Dermis blood vessel endothelial cell (primary cell): ENCODE results near the gene TCN2. TPM values are rescaled to one million over a fixed set of nuclear protein-coding genes. Genes with fewer than 3 reads are reported as not detected.
"Not testable (repeated sequence)": the region's sequence is repeated elsewhere in the genome, so short reads cannot be mapped to it uniquely, and the experiment has no call there.

Experiments
- DNase-seq: peaks from one replicate; pipeline ENCODE4 v3.0.0; 2010
- total RNA-seq: library from RNA; depleted of rRNA; stranded (reverse); fragments of >200 nt; gene quantifications from 2 replicates; pipeline ENCODE4 v1.2.3, GENCODE V29; 2014

Gene TCN2
- total RNA-seq, 1 donor from 2014 or later, result 101 TPM

- DNase-seq, result no peak
Measured at GRCh38 chr22:30611197-30611596, 4.2 kb downstream of the TCN2 start.

- DNase-seq, result no peak
Measured at GRCh38 chr22:30612789-30613188, 5.8 kb downstream of the TCN2 start.

GRCh38 chr22:30614268-30614667 lies 7.3 kb downstream of the TCN2 start:
- no peak for DNase-seq

GRCh38 chr22:30614879-30615278 lies 7.9 kb downstream of the TCN2 start:
- no peak for DNase-seq

- no peak for DNase-seq
Measured at GRCh38 chr22:30615543-30615954, 8.6 kb downstream of the TCN2 start.

- DNase-seq, result no peak
Measured at GRCh38 chr22:30617819-30618218, 10.8 kb downstream of the TCN2 start.

- not testable (repeated sequence) for DNase-seq
Measured at GRCh38 chr22:30619909-30620308, 12.9 kb downstream of the TCN2 start.

GRCh38 chr22:30626413-30626812 lies 19.4 kb downstream of the TCN2 start:
- no peak for DNase-seq

- DNase-seq, result peak; percentile 68
Measured at GRCh38 chr22:30627471-30627870, 20.5 kb downstream of the TCN2 start.

GRCh38 chr22:30628491-30628890 lies 21.5 kb downstream of the TCN2 start:
- no peak for DNase-seq

- not testable (repeated sequence) for DNase-seq
Measured at GRCh38 chr22:30631469-30631868, 24.5 kb downstream of the TCN2 start.

- DNase-seq, result peak; percentile 93
Measured at GRCh38 chr22:30634471-30635233, 27.7 kb downstream of the TCN2 start.

GRCh38 chr22:30635273-30636225 lies 28.6 kb downstream of the TCN2 start, which contains the start of gene SLC35E4:
TSS of gene SLC35E4 (plus strand) at chr22:30635781. CDS start at chr22:30636451, 670 bp downstream.
- DNase-seq, result peak; percentile 94

GRCh38 chr22:30636226-30637077 lies 29.5 kb downstream of the TCN2 start:
- peak; percentile 55 for DNase-seq

- DNase-seq, result peak; percentile 21
Measured at GRCh38 chr22:30637701-30638114, 30.7 kb downstream of the TCN2 start.

GRCh38 chr22:30640361-30640760 lies 33.4 kb downstream of the TCN2 start:
- no peak for DNase-seq

- no peak for DNase-seq
Measured at GRCh38 chr22:30640839-30641430, 34.0 kb downstream of the TCN2 start.

- no peak for DNase-seq
Measured at GRCh38 chr22:30643055-30643875, 36.3 kb downstream of the TCN2 start.

- DNase-seq, result no peak
Measured at GRCh38 chr22:30646518-30647160, 39.7 kb downstream of the TCN2 start.

GRCh38 chr22:30647536-30647935 lies 40.6 kb downstream of the TCN2 start:
- no peak for DNase-seq

- DNase-seq, result no peak
Measured at GRCh38 chr22:30648825-30649224, 41.9 kb downstream of the TCN2 start.
